PC-9 (cell line): ENCODE data around the gene CENPP. TPM values are rescaled to one million over a fixed set of nuclear protein-coding genes. Genes with fewer than 3 reads are reported as not detected.

Experiments
- BruUV-seq: library from RNA; stranded (reverse); fragments of 400-500 nt; replicated peaks from 2 replicates; lab custom pipeline; 2021; lab: Mats Ljungman, UMichigan
- CTCF ChIA-PET: fragments of 300-600 bp; sonication (Branson Sonifier 250); formaldehyde crosslinking; loops from one replicate; lab custom pipeline; 2022; ENCODE audit warnings: antibody characterized with exemption; lab: Charles Lee
- POLR2A ChIA-PET: fragments of 300-600 bp; sonication (Branson Sonifier 250); formaldehyde crosslinking; loops from one replicate; lab custom pipeline; 2022; ENCODE audit warnings: antibody characterized with exemption; ENCODE audit not compliant: unreplicated experiment; lab: Charles Lee
- DNase-seq, 2 experiments: peaks; one replicate each; pipeline versions ENCODE4 v3.0.0 to v3.0.0-alpha.2; 2015 to 2022; ENCODE audit warnings: mixed read lengths in 1 of 2
- H2AFZ ChIP-seq: fragments of 200-600 bp; sonication (generic); 2 replicates; pipeline ENCODE4 v1.8.1; 2017; ENCODE audit warnings: antibody characterized with exemption
- H3F3A ChIP-seq: fragments of 200-600 bp; sonication (generic); 2 replicates; pipeline ENCODE4 v1.8.1; 2017; ENCODE audit warnings: antibody characterized with exemption, mild to moderate bottlenecking, low read depth; ENCODE audit not compliant: insufficient read depth
- H3K27ac ChIP-seq: fragments of 200-600 bp; sonication (generic); 2 replicates; pipeline ENCODE4 v1.6.1; 2016; ENCODE audit warnings: mixed run types
- H3K27me3 ChIP-seq: fragments of 200-600 bp; sonication (generic); 2 replicates; pipeline ENCODE4 v1.6.1; 2016; ENCODE audit warnings: low read depth, mixed run types; ENCODE audit not compliant: insufficient read depth
- H3K36me3 ChIP-seq: fragments of 200-600 bp; sonication (generic); 2 replicates; pipeline ENCODE4 v1.6.1; 2016; ENCODE audit warnings: low read depth, mixed run types
- H3K4me1 ChIP-seq: fragments of 200-600 bp; sonication (generic); replicated peaks from 2 replicates; pipeline ENCODE4 v1.6.1; 2016; ENCODE audit warnings: mixed run types; ENCODE audit not compliant: insufficient read depth
- H3K4me2 ChIP-seq: fragments of 200-600 bp; sonication (generic); 2 replicates; pipeline ENCODE4 v1.6.1; 2017; ENCODE audit warnings: mixed run types
- H3K4me3 ChIP-seq: fragments of 200-600 bp; sonication (generic); 2 replicates; pipeline ENCODE4 v1.6.1; 2016; ENCODE audit warnings: mixed run types
- H3K79me2 ChIP-seq: fragments of 200-600 bp; sonication (generic); 2 replicates; pipeline ENCODE4 v1.6.1; 2017; ENCODE audit warnings: low read depth, mixed run types
- H3K9me2 ChIP-seq: fragments of 200-600 bp; sonication (generic); 2 replicates; pipeline ENCODE4 v1.8.1; 2017; ENCODE audit warnings: mild to moderate bottlenecking; ENCODE audit not compliant: insufficient read depth
- H3K9me3 ChIP-seq: fragments of 200-600 bp; sonication (generic); 2 replicates; pipeline ENCODE4 v1.8.1; 2016; ENCODE audit warnings: low read depth; ENCODE audit not compliant: insufficient read depth
- H4K20me1 ChIP-seq: fragments of 200-600 bp; sonication (generic); 2 replicates; pipeline ENCODE4 v1.8.1; 2017; ENCODE audit not compliant: insufficient read depth
- EZH2 ChIP-seq: fragments of 200-600 bp; sonication (generic); IDR thresholded peaks from 2 replicates; pipeline ENCODE4 v1.8.0; 2017; ENCODE audit warnings: antibody characterized with exemption, low read depth
- intact Hi-C: fragments of 100-400 bp; cut with micrococcal nuclease; formaldehyde crosslinking; loops from one replicate; pipeline ENCODE4 v1.10.0; 2022; ENCODE audit not compliant: unreplicated experiment
- total RNA-seq: library from RNA; stranded (reverse); gene quantifications from 2 replicates; pipeline ENCODE4 v1.2.3, GENCODE V29; 2021
- TF ChIP-seq, protein P1 (sequence below): fragments of 200-600 bp; sonication (generic); conservative IDR thresholded peaks from 2 replicates; pipeline ENCODE4 v1.6.1; 2017; ENCODE audit warnings: mixed run types, antibody characterized with exemption, mild to moderate bottlenecking, moderate library complexity

The CENPP gene
- total RNA-seq, 1 experiment from 2014 or later: 10.0 TPM

DNA sequence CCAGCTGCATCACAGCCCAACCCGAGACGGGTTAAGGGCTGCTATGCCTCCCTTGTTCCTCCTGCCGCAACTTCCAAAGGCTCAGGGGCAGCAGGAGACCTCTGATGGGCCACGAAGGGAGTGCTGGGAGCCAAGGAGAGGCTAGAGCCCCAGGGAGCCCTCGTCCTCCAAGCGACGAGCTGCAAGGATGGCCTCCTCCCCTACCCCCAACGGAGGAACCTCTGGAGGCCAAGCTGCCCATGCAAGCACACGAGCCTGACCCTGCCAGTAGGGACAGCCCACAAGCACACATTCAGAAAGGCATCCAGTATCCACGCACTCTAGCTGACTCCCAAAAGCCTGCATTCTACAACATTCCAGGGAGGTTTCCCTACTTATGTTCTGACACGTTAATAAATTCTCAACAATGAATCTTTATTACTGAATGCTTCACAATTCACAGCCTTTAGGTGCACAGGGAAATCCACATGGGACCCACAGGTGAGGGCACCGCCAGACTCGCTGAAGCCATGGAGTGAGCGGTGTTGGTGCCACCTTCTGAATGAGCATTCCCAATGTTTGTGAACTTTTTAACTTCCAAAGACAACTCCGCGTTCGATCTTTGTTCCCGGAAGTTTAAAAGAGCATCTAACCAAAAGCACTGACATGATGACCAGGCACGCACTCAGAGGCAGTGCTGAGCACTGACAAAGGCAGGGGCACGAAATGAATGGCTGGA is 315.5 kb downstream of the CENPP start:
- Histone ChIP-seq H2AFZ (no peak overlapping the region), H3K27ac (no peak overlapping the region), H3K4me1 (no peaks in the 10 kb centered on the region), H3K9me3 (no peaks in the 10 kb centered on the region), H3K9me2 (no peaks in the 10 kb centered on the region), H3K36me3 (peaks cover 14% of the 10 kb centered on the region; the same call in 1 of the 2 replicates), H3K79me2 (no peaks in the 10 kb centered on the region), H4K20me1 (peaks cover 15% of the 10 kb centered on the region), H3K27me3 (no peaks in the 10 kb centered on the region), H3F3A (no peaks in the 10 kb centered on the region; the same call in 1 of the 2 replicates), H3K4me3 (no peak overlapping the region), H3K4me2 (no peak overlapping the region)
- ChIA-PET POLR2A (no interaction called here), CTCF (no interaction called here)
- intact Hi-C loops: no loop called here
- BruUV-seq: no TSS peak
- TF ChIP-seq, protein P1, sequence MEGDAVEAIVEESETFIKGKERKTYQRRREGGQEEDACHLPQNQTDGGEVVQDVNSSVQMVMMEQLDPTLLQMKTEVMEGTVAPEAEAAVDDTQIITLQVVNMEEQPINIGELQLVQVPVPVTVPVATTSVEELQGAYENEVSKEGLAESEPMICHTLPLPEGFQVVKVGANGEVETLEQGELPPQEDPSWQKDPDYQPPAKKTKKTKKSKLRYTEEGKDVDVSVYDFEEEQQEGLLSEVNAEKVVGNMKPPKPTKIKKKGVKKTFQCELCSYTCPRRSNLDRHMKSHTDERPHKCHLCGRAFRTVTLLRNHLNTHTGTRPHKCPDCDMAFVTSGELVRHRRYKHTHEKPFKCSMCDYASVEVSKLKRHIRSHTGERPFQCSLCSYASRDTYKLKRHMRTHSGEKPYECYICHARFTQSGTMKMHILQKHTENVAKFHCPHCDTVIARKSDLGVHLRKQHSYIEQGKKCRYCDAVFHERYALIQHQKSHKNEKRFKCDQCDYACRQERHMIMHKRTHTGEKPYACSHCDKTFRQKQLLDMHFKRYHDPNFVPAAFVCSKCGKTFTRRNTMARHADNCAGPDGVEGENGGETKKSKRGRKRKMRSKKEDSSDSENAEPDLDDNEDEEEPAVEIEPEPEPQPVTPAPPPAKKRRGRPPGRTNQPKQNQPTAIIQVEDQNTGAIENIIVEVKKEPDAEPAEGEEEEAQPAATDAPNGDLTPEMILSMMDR: no peak
- TF ChIP-seq EZH2: no peak
- DNase-seq: no peak

DNA sequence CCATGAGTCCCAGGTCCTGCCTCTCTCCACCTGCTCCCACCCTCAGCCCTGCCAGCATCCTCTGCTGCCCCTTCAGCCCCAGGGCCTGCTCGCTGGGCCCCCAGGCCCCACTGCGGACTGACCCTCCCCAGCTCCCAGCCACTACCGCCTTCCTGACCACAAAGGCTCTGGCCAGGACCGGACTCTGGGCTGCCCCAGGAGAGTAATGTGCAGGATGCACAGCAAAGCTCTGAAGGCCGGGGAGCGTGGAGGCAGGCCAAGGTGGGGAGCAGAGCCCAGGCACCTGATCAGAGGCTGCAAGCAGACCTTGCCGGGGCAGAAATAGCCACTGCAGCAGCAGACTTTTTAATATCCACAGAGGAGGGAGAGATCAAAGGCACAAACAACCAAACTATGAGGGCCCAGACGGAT is 316.3 kb downstream of the CENPP start:
- TF ChIP-seq, protein P1: no peak
- no peak for TF ChIP-seq EZH2
- intact Hi-C loops: no loop called here
- no peak overlapping the region for H3K4me2 ChIP-seq
- H3K4me3 ChIP-seq: no peak overlapping the region
- no peaks in the 10 kb centered on the region for H3K27me3 ChIP-seq
- BruUV-seq: no TSS peak
- no peaks in the 10 kb centered on the region; the same call in 1 of the 2 replicates for H3F3A ChIP-seq
- H3K4me1 ChIP-seq: no peaks in the 10 kb centered on the region
- H3K27ac ChIP-seq: no peak overlapping the region
- H3K36me3 ChIP-seq: peaks cover 12% of the 10 kb centered on the region; the same call in 1 of the 2 replicates
- H3K9me2 ChIP-seq: no peaks in the 10 kb centered on the region
- ChIA-PET POLR2A (no interaction called here), CTCF (no interaction called here)
- H2AFZ ChIP-seq: no peak overlapping the region
- DNase-seq: no peak
- H3K9me3 ChIP-seq: no peaks in the 10 kb centered on the region
- H3K79me2 ChIP-seq: no peaks in the 10 kb centered on the region
- H4K20me1 ChIP-seq: peaks cover 18% of the 10 kb centered on the region

DNA sequence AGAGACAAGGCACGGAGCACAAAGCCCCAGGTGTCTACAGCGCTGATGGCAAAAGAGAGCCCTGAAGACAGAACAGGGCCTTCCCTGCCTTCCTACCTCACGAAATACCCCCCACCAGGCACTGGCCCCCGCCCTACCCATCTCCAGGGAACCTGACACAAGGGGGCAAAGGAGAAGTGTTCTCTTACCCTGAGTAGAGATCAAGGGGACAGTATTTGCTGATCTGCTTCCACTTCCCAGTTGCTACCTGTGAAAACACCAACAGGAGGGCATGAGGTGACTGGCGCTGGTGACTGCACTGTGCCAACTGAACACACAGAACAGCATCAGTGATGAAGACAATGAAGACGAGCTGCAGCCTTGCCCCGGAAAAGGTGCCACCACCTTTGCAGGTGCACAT is 316.8 kb downstream of the CENPP start:
- Histone ChIP-seq H3K9me3 (no peaks in the 10 kb centered on the region), H3K4me3 (no peak overlapping the region), H3F3A (no peaks in the 10 kb centered on the region; the same call in 1 of the 2 replicates), H3K36me3 (peaks cover 12% of the 10 kb centered on the region; the same call in 1 of the 2 replicates), H4K20me1 (peaks cover 18% of the 10 kb centered on the region), H3K79me2 (no peaks in the 10 kb centered on the region), H3K27ac (no peak overlapping the region), H3K9me2 (no peaks in the 10 kb centered on the region), H3K4me2 (no peak overlapping the region), H2AFZ (no peak overlapping the region), H3K4me1 (no peaks in the 10 kb centered on the region), H3K27me3 (no peaks in the 10 kb centered on the region)
- TF ChIP-seq, protein P1: no peak
- no peak for TF ChIP-seq EZH2
- DNase-seq: no peak
- ChIA-PET POLR2A (no interaction called here), CTCF (no interaction called here)
- BruUV-seq: no TSS peak
- intact Hi-C loops: no loop called here
